T-cell (primary cell): ENCODE measurements around the gene DGCR2. TPM values are rescaled to one million over a fixed set of nuclear protein-coding genes. Genes with fewer than 3 reads are reported as not detected.
"Not testable (repeated sequence)": the region's sequence is repeated elsewhere in the genome, so short reads cannot be mapped to it uniquely, and the experiment has no call there.

ENCODE experiments used
- ATAC-seq, 4 experiments: fragments of 200-7000 bp in 3 of 4; fragments of 150-1000 bp in 1 of 4; cut with Tn5 transposase; replicated peaks in 1 of 4; 1 replicate in 3 of 4; 2 replicates in 1 of 4; pipeline ENCODE4 v1.10.0; 2021; ENCODE audit warnings: moderate library complexity in 3 of 4, mild to moderate bottlenecking in 2 of 4, moderate number of reproducible peaks in 1 of 4
- CTCF ChIA-PET, 2 donors: fragments of 300-600 bp; sonication (Branson Sonifier 250); formaldehyde crosslinking; loops; one replicate each; lab custom pipeline; 2022; ENCODE audit warnings: antibody characterized with exemption in 2 of 2; lab: Charles Lee
- POLR2A ChIA-PET, 2 donors: fragments of 300-600 bp; sonication (Branson Sonifier 250); formaldehyde crosslinking; loops; one replicate each; lab custom pipeline; 2022; ENCODE audit warnings: antibody characterized with exemption in 2 of 2; lab: Charles Lee
- DNase-seq, 35 experiments: peaks; one replicate each; pipeline versions ENCODE4 v3.0.0 to v3.0.0-alpha.2; 2013 to 2023
- H3K27ac ChIP-seq: one replicate; pipeline ENCODE4 v1.5.1; 2013; ENCODE audit warnings: low read length
- H3K27me3 ChIP-seq, 2 experiments: replicated peaks in 1 of 2; 1 replicate in 1 of 2; 2 replicates in 1 of 2; pipeline versions ENCODE4 v1.6.1 to v1.7.0; 2013; ENCODE audit warnings: low read length in 1 of 2, mixed read lengths in 1 of 2; ENCODE audit not compliant: control insufficient read depth in 2 of 2, insufficient read depth in 2 of 2; ENCODE audit errors: extremely low read depth in 1 of 2
- H3K36me3 ChIP-seq, 2 donors: 1 replicate in 1 of 2; 2 replicates in 1 of 2; pipeline versions ENCODE4 v1.6.1 to v1.7.0; 2013; ENCODE audit warnings: low read length in 1 of 2; ENCODE audit not compliant: control insufficient read depth in 2 of 2, insufficient read depth in 1 of 2; ENCODE audit errors: extremely low read depth in 1 of 2
- H3K4me1 ChIP-seq, 2 experiments: 1 replicate in 1 of 2; 2 replicates in 1 of 2; pipeline versions ENCODE4 v1.6.1 to v1.7.0; 2013; ENCODE audit warnings: low read length in 2 of 2, mixed read lengths in 1 of 2; ENCODE audit not compliant: insufficient read depth in 2 of 2, control insufficient read depth in 1 of 2; ENCODE audit errors: extremely low read depth in 1 of 2
- H3K4me3 ChIP-seq, 2 donors: 1 replicate in 1 of 2; 2 replicates in 1 of 2; pipeline versions ENCODE4 v1.5.1 to v1.7.0; 2013; ENCODE audit warnings: mild to moderate bottlenecking in 2 of 2, low read length in 1 of 2, moderate library complexity in 1 of 2; ENCODE audit not compliant: control insufficient read depth in 1 of 2; ENCODE audit errors: extremely low read depth in 1 of 2
- H3K9me3 ChIP-seq: 2 replicates; pipeline ENCODE4 v1.7.0; 2013
- H3K27ac Mint-ChIP-seq, 2 donors: one replicate each; pipeline ENCODE4 v1.8.0; 2020 to 2021; ENCODE audit warnings: mild to moderate bottlenecking in 2 of 2, mixed read lengths in 2 of 2
- H3K27me3 Mint-ChIP-seq, 2 donors: one replicate each; pipeline ENCODE4 v1.8.0; 2021 to 2022; ENCODE audit warnings: mixed read lengths in 2 of 2
- H3K36me3 Mint-ChIP-seq: one replicate; pipeline ENCODE4 v1.8.0; 2021; ENCODE audit warnings: mixed read lengths
- H3K4me1 Mint-ChIP-seq, 3 donors: one replicate each; pipeline ENCODE4 v1.8.0; 2020 to 2022; ENCODE audit warnings: mixed read lengths in 3 of 3, mild to moderate bottlenecking in 1 of 3
- H3K4me3 Mint-ChIP-seq, 3 donors: one replicate each; pipeline ENCODE4 v1.8.0; 2020 to 2022; ENCODE audit warnings: mild to moderate bottlenecking in 3 of 3, mixed read lengths in 3 of 3, moderate library complexity in 3 of 3
- H3K9me3 Mint-ChIP-seq, 3 donors: one replicate each; pipeline ENCODE4 v1.8.0; 2020 to 2022; ENCODE audit warnings: mixed read lengths in 3 of 3
- WGBS: methylation state at CpG from one replicate; pipeline ENCODE4 v1.1.5; 2013; ENCODE audit warnings: missing lambda C conversion rate; ENCODE audit not compliant: insufficient coverage; 5-methylcytosine and 5-hydroxymethylcytosine counted together
- total RNA-seq, 35 experiments: library from RNA in 6 of 35; stranded (reverse) in 6 of 35; fragments of 120-200 nt in 1 of 35; gene quantifications; one replicate each; pipeline versions ENCODE4 v1.2.1 to v1.2.4 and lab custom pipeline; 2013 to 2026

The DGCR2 gene
- total RNA-seq, 5 donors from 2014 or later (not counting 1 experiment from before 2014, with no cell fraction given) = 50.9 to 79.2 (median 71.5) TPM

- H3K9me3 ChIP-seq, H3K27ac ChIP-seq, H3K27ac Mint-ChIP-seq, POLR2A ChIA-PET, CTCF ChIA-PET, H3K4me3 Mint-ChIP-seq, H3K9me3 Mint-ChIP-seq, H3K4me1 Mint-ChIP-seq, DNase-seq, H3K4me1 ChIP-seq, ATAC-seq, H3K36me3 Mint-ChIP-seq, H3K4me3 ChIP-seq, H3K36me3 ChIP-seq: not testable (repeated sequence)
- H3K27me3 Mint-ChIP-seq = peaks cover 15 to 49% of the 10 kb centered on the region in 2 donors
- 77% methylated on average over 3 of the region's 7 CpGs for WGBS
- H3K27me3 ChIP-seq = peaks cover 2 to 32% of the 10 kb centered on the region in 2 experiments
Observed at GRCh38 chr22:19013411-19013810, 108.8 kb downstream of the DGCR2 start.

GRCh38 chr22:19012308-19012986, 109.8 kb downstream of the DGCR2 start:
- no peaks in the 10 kb centered on the region for H3K4me1 Mint-ChIP-seq
- H3K27me3 Mint-ChIP-seq = peaks cover 11 to 44% of the 10 kb centered on the region in 2 donors
- H3K36me3 Mint-ChIP-seq = no peaks in the 10 kb centered on the region
- no CpG with 5 or more reads among the region's 5 CpGs for WGBS
- H3K4me3 ChIP-seq = no peak overlapping the region
- no peaks in the 10 kb centered on the region for H3K36me3 ChIP-seq
- no peak overlapping the region for H3K27ac ChIP-seq
- no peaks in the 10 kb centered on the region for H3K9me3 ChIP-seq
- DNase-seq = no peak
- H3K9me3 Mint-ChIP-seq = no peaks in the 10 kb centered on the region
- no peak overlapping the region for H3K4me3 Mint-ChIP-seq
- ChIA-PET POLR2A (no interaction called here), CTCF (interaction anchor here in 1 of 2 donors (0.7 kb wide), 1 partner anchor 626 kb away, joined by 5 read pairs; no protein-coding TSS in a partner anchor)
- no peaks in the 10 kb centered on the region for H3K4me1 ChIP-seq
- no peak for ATAC-seq
- peaks cover 0 to 29% of the 10 kb centered on the region in 2 experiments for H3K27me3 ChIP-seq
- H3K27ac Mint-ChIP-seq = no peak overlapping the region

- H3K27ac ChIP-seq, CTCF ChIA-PET, H3K36me3 ChIP-seq, H3K4me3 ChIP-seq, H3K4me1 Mint-ChIP-seq, H3K4me3 Mint-ChIP-seq, DNase-seq, ATAC-seq, H3K27ac Mint-ChIP-seq, H3K36me3 Mint-ChIP-seq, H3K9me3 ChIP-seq, H3K9me3 Mint-ChIP-seq, H3K4me1 ChIP-seq, POLR2A ChIA-PET: not testable (repeated sequence)
- peaks cover 14 to 37% of the 10 kb centered on the region in 2 donors for H3K27me3 Mint-ChIP-seq
- peaks cover 0 to 25% of the 10 kb centered on the region in 2 experiments for H3K27me3 ChIP-seq
- no CpG with 5 or more reads among the region's 9 CpGs for WGBS
Observed at GRCh38 chr22:19011611-19012010, 110.6 kb downstream of the DGCR2 start.

DNA sequence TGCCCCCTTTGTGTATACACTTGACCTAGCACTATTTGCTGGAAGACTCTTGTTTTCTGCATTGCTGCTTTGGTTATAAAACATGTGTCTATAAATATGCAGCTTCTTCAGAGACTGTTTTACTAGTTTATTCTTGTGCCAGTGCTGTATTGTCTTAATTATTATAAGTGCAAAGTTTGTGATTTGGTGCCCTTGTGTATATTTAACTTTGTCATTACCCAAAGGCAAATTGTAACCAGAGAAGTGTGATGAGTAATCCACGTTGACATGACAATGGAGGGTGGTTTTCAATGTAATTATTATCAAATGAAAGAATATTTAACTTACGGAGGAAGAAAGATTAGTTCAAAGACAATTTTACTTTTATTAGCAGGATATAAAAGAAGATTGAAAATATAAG, 111.1 kb downstream of the DGCR2 start:
- no CpG with 5 or more reads among the region's 2 CpGs for WGBS
- DNase-seq = no peak
- Mint-ChIP-seq H3K27ac (no peak overlapping the region), H3K36me3 (no peaks in the 10 kb centered on the region), H3K27me3 (peaks cover 15 to 34% of the 10 kb centered on the region in 2 donors), H3K9me3 (no peaks in the 10 kb centered on the region), H3K4me3 (no peak overlapping the region), H3K4me1 (no peaks in the 10 kb centered on the region)
- ChIA-PET CTCF (no interaction called here), POLR2A (no interaction called here)
- no peaks in the 10 kb centered on the region for H3K9me3 ChIP-seq
- H3K4me3 ChIP-seq = no peak overlapping the region
- H3K27me3 ChIP-seq = peaks cover 0 to 22% of the 10 kb centered on the region in 2 experiments
- no peak overlapping the region for H3K27ac ChIP-seq
- no peak for ATAC-seq
- no peaks in the 10 kb centered on the region for H3K4me1 ChIP-seq
- no peaks in the 10 kb centered on the region for H3K36me3 ChIP-seq

DNA sequence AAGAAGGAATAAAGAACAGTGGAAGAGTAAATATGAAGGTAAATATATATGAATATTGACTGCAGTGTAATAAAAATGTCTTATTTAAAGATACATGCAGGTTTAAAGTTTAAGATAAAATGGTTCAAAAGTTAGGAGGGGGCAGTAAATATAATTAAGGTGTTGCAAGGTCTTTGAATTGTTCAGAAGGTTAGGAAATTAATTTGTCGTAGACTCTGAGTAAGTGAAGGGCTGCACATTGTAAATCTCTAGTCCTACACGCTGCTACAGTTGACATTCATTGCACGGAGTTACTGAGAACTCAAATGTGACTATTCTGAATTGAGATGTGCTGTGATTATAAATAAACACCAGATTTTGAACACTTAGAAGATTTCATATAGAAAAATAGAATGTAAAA, 116.3 kb downstream of the DGCR2 start:
- Mint-ChIP-seq H3K4me3 (no peak overlapping the region), H3K9me3 (no peaks in the 10 kb centered on the region), H3K36me3 (no peaks in the 10 kb centered on the region), H3K27me3 (peaks cover 6 to 31% of the 10 kb centered on the region in 2 donors), H3K27ac (no peak overlapping the region), H3K4me1 (no peaks in the 10 kb centered on the region)
- no peaks in the 10 kb centered on the region for H3K9me3 ChIP-seq
- ATAC-seq (no peak), DNase-seq (no peak)
- POLR2A ChIA-PET = no interaction called here
- no peak overlapping the region for H3K4me3 ChIP-seq
- no peak overlapping the region for H3K27ac ChIP-seq
- no peaks in the 10 kb centered on the region for H3K4me1 ChIP-seq
- H3K36me3 ChIP-seq = no peaks in the 10 kb centered on the region
- CTCF ChIA-PET = no interaction called here
- H3K27me3 ChIP-seq = peaks cover 3 to 11% of the 10 kb centered on the region in 2 experiments
- no CpG with 5 or more reads among the region's 3 CpGs for WGBS

DNA sequence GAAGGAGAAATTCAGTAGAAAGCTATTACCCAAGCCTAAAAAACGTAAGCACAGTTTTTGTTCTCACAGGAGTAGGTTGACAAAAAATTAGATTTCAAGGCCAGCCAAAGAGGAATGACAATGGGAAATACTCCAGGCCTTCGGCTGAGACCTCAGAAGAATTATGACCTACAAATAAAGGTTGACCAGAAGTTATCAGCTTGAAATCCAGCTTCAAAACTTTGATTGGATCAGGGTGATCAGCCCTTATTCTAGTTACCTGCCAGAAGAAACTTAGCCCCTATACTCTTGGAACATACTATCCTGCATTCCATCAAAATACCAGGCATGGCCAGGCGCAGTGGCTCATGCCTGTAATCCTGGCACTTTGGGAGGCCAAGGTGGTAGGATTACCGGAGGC, 117.7 kb downstream of the DGCR2 start:
- H3K9me3 Mint-ChIP-seq = no peaks in the 10 kb centered on the region
- Histone ChIP-seq H3K4me3 (no peak overlapping the region), H3K27me3 (peaks cover 3 to 8% of the 10 kb centered on the region in 2 experiments), H3K27ac (no peak overlapping the region), H3K9me3 (no peaks in the 10 kb centered on the region), H3K4me1 (no peaks in the 10 kb centered on the region), H3K36me3 (no peaks in the 10 kb centered on the region)
- 58% methylated on average over 2 of the region's 4 CpGs for WGBS
- CTCF ChIA-PET = no interaction called here
- ATAC-seq (no peak), DNase-seq (no peak)
- POLR2A ChIA-PET = no interaction called here
- H3K4me3 Mint-ChIP-seq = no peak overlapping the region
- H3K27ac Mint-ChIP-seq = no peak overlapping the region
- H3K36me3 Mint-ChIP-seq = no peaks in the 10 kb centered on the region
- H3K27me3 Mint-ChIP-seq = peaks cover 6 to 27% of the 10 kb centered on the region in 2 donors
- no peaks in the 10 kb centered on the region for H3K4me1 Mint-ChIP-seq
